Subcutaneous abdominal adipose tissue (tissue), 5 donors: ENCODE measurements around the gene CDKN1A.
"Not testable (repeated sequence)": the region's sequence is repeated elsewhere in the genome, so short reads cannot be mapped to it uniquely, and the experiment has no call there.

Source experiments
- H3K27ac ChIP-seq: one replicate; pipeline ENCODE4 v1.7.0; 2013; ENCODE audit warnings: low read depth, mild to moderate bottlenecking, inconsistent platforms, low read length, moderate library complexity
- H3K27me3 ChIP-seq, 5 donors: one replicate each; pipeline ENCODE4 v1.7.0; 2013; ENCODE audit warnings: low read length in 5 of 5, inconsistent platforms in 1 of 5; ENCODE audit not compliant: control insufficient read depth in 5 of 5, insufficient read depth in 4 of 5
- H3K36me3 ChIP-seq, 5 donors: one replicate each; pipeline ENCODE4 v1.7.0; 2013; ENCODE audit warnings: low read length in 5 of 5; ENCODE audit not compliant: control insufficient read depth in 5 of 5, insufficient read depth in 5 of 5
- H3K4me1 ChIP-seq, 5 donors: one replicate each; pipeline ENCODE4 v1.7.0; 2013; ENCODE audit warnings: low read length in 5 of 5, mild to moderate bottlenecking in 3 of 5, moderate library complexity in 1 of 5; ENCODE audit not compliant: control insufficient read depth in 5 of 5, insufficient read depth in 5 of 5
- H3K4me3 ChIP-seq, 5 donors: one replicate each; pipeline ENCODE4 v1.7.0; 2013; ENCODE audit warnings: low read length in 5 of 5, low read depth in 1 of 5
- H3K9ac ChIP-seq, 5 donors: one replicate each; pipeline ENCODE4 v1.7.0; 2013; ENCODE audit warnings: low read length in 5 of 5, mild to moderate bottlenecking in 4 of 5, moderate library complexity in 3 of 5
- H3K9me3 ChIP-seq, 5 donors: one replicate each; pipeline ENCODE4 v1.7.0; 2013; ENCODE audit warnings: low read length in 5 of 5; ENCODE audit not compliant: control insufficient read depth in 5 of 5
- donor health status: healthy.
- donor health status: healthy.
- donor health status: healthy.
- donor health status: healthy.
- donor health status: healthy.

Gene CDKN1A

GRCh38 chr6:36703081-36703606 lies 24.6 kb downstream of the CDKN1A start:
- no peaks in the 10 kb centered on the region for H3K36me3 ChIP-seq

GRCh38 chr6:36703982-36704381 lies 25.5 kb downstream of the CDKN1A start:
- Histone ChIP-seq H3K9ac (no peak overlapping the region), H3K4me1 (peaks cover 0 to 5% (median 3%) of the 10 kb centered on the region in 5 donors), H3K36me3 (no peaks in the 10 kb centered on the region), H3K9me3 (no peaks in the 10 kb centered on the region), H3K27ac (no peak overlapping the region), H3K27me3 (peaks cover 0 to 3% (median 2%) of the 10 kb centered on the region in 5 donors), H3K4me3 (no peak overlapping the region)

More at GRCh38 chr6:36703081-36703606, 24.6 kb downstream of the CDKN1A start:
- Histone ChIP-seq H3K27me3 (peaks cover 0 to 3% (median 2%) of the 10 kb centered on the region in 5 donors), H3K27ac (no peak overlapping the region), H3K4me1 (peaks cover 0 to 5% (median 3%) of the 10 kb centered on the region in 5 donors), H3K4me3 (no peak overlapping the region), H3K9me3 (no peaks in the 10 kb centered on the region), H3K9ac (no peak overlapping the region)

- not testable (repeated sequence) for H3K4me3 ChIP-seq, H3K27me3 ChIP-seq, H3K27ac ChIP-seq, H3K36me3 ChIP-seq, H3K9ac ChIP-seq, H3K9me3 ChIP-seq, H3K4me1 ChIP-seq
Measured at GRCh38 chr6:36704961-36705577, 26.6 kb downstream of the CDKN1A start.

GRCh38 chr6:36706339-36706738 lies 27.8 kb downstream of the CDKN1A start:
- no peak overlapping the region for H3K9ac ChIP-seq
- no peak overlapping the region for H3K27ac ChIP-seq
- peaks cover 0 to 5% (median 3%) of the 10 kb centered on the region in 5 donors for H3K4me1 ChIP-seq
- peaks cover 0 to 3% (median 2%) of the 10 kb centered on the region in 5 donors for H3K27me3 ChIP-seq
- H3K9me3 ChIP-seq, result no peaks in the 10 kb centered on the region
- H3K36me3 ChIP-seq, result no peaks in the 10 kb centered on the region
- H3K4me3 ChIP-seq, result no peak overlapping the region

GRCh38 chr6:36712816-36713215 lies 34.3 kb downstream of the CDKN1A start:
- Histone ChIP-seq H3K9ac (no peak overlapping the region), H3K27me3 (peaks cover 0 to 6% (median 2%) of the 10 kb centered on the region in 5 donors), H3K27ac (no peak overlapping the region), H3K36me3 (no peaks in the 10 kb centered on the region), H3K4me1 (no peaks in the 10 kb centered on the region), H3K9me3 (no peaks in the 10 kb centered on the region), H3K4me3 (no peak overlapping the region)

- no peaks in the 10 kb centered on the region for H3K4me1 ChIP-seq
- peaks cover 0 to 6% (median 2%) of the 10 kb centered on the region in 5 donors for H3K27me3 ChIP-seq
- no peaks in the 10 kb centered on the region for H3K36me3 ChIP-seq
- H3K9ac ChIP-seq, result no peak overlapping the region
- no peak overlapping the region for H3K27ac ChIP-seq
- H3K4me3 ChIP-seq, result no peak overlapping the region
- H3K9me3 ChIP-seq, result no peaks in the 10 kb centered on the region
Measured at GRCh38 chr6:36713846-36714245, 35.3 kb downstream of the CDKN1A start.

- peaks cover 0 to 6% (median 2%) of the 10 kb centered on the region in 5 donors for H3K27me3 ChIP-seq
- H3K4me3 ChIP-seq, result no peak overlapping the region
- H3K36me3 ChIP-seq, result no peaks in the 10 kb centered on the region
- no peak overlapping the region for H3K27ac ChIP-seq
- no peaks in the 10 kb centered on the region for H3K9me3 ChIP-seq
- H3K4me1 ChIP-seq, result no peaks in the 10 kb centered on the region
- H3K9ac ChIP-seq, result no peak overlapping the region
Measured at GRCh38 chr6:36714511-36714910, 36.0 kb downstream of the CDKN1A start.

GRCh38 chr6:36715469-36715868 lies 37.0 kb downstream of the CDKN1A start:
- H3K9me3 ChIP-seq, result no peaks in the 10 kb centered on the region
- no peak overlapping the region for H3K9ac ChIP-seq
- no peak overlapping the region for H3K4me3 ChIP-seq
- no peak overlapping the region for H3K27ac ChIP-seq
- H3K27me3 ChIP-seq, result peaks cover 0 to 6% (median 2%) of the 10 kb centered on the region in 5 donors
- no peaks in the 10 kb centered on the region for H3K4me1 ChIP-seq
- no peaks in the 10 kb centered on the region for H3K36me3 ChIP-seq

GRCh38 chr6:36716476-36717093 lies 38.1 kb downstream of the CDKN1A start:
- Histone ChIP-seq H3K27ac (no peak overlapping the region), H3K4me3 (no peak overlapping the region), H3K27me3 (peaks cover 0 to 9% (median 2%) of the 10 kb centered on the region in 5 donors), H3K9me3 (no peaks in the 10 kb centered on the region), H3K9ac (no peak overlapping the region), H3K4me1 (no peaks in the 10 kb centered on the region), H3K36me3 (no peaks in the 10 kb centered on the region)

GRCh38 chr6:36717231-36717825 lies 38.8 kb downstream of the CDKN1A start:
- no peaks in the 10 kb centered on the region for H3K36me3 ChIP-seq
- H3K9ac ChIP-seq, result peak overlapping the region in 1 of 5 donors; percentile 7
- H3K4me3 ChIP-seq, result no peak overlapping the region
- H3K27ac ChIP-seq, result no peak overlapping the region
- no peaks in the 10 kb centered on the region for H3K4me1 ChIP-seq
- peaks cover 0 to 9% (median 2%) of the 10 kb centered on the region in 5 donors for H3K27me3 ChIP-seq
- no peaks in the 10 kb centered on the region for H3K9me3 ChIP-seq
